BLaER1 treated with 17β-estradiol and CSF1 and Interleukin-3, amounts not matched to agents 10 nM and 100 nM (cell line): ENCODE results near the gene ABHD17A.
A peak's percentile ranks its signal among the peaks of the same experiment; 100 is the strongest.

Source experiments
- H3K27ac ChIP-seq, 11 experiments: shearing (Covaris generic); formaldehyde crosslinking; 2 replicates each; pipeline ENCODE4 v1.8.1; 2022
- H3K27me3 ChIP-seq, 11 experiments: shearing (Covaris generic); formaldehyde crosslinking; 2 replicates each; pipeline ENCODE4 v1.8.1; 2022
- H3K36me3 ChIP-seq, 11 experiments: shearing (Covaris generic); formaldehyde crosslinking; 2 replicates each; pipeline ENCODE4 v1.8.1; 2022
- H3K4me1 ChIP-seq, 10 experiments: shearing (Covaris generic); formaldehyde crosslinking; 2 replicates each; pipeline ENCODE4 v1.8.1; 2022
- H3K4me2 ChIP-seq, 11 experiments: shearing (Covaris generic); formaldehyde crosslinking; 2 replicates each; pipeline ENCODE4 v1.8.1; 2022
- H3K4me3 ChIP-seq, 10 experiments: shearing (Covaris generic); formaldehyde crosslinking; 2 replicates each; pipeline ENCODE4 v1.8.1; 2022
- H3K9ac ChIP-seq, 11 experiments: shearing (Covaris generic); formaldehyde crosslinking; 2 replicates each; pipeline ENCODE4 v1.8.1; 2022
- H3K9me3 ChIP-seq, 11 experiments: shearing (Covaris generic); formaldehyde crosslinking; replicated peaks in 1 of 11; 2 replicates each; pipeline ENCODE4 v1.8.1; 2022
- H4K20me1 ChIP-seq, 11 experiments: shearing (Covaris generic); formaldehyde crosslinking; 2 replicates each; pipeline ENCODE4 v1.8.1; 2022
- Cebpa-rat ChIP-seq, 11 experiments: shearing (Covaris generic); IDR thresholded peaks; 2 replicates each; pipeline ENCODE4 v1.8.1; 2022

The ABHD17A gene

GRCh38 chr19:1914826-1915341 lies 29.6 kb upstream of the ABHD17A start:
- no peak for TF ChIP-seq Cebpa-rat (IDR thresholded peaks at IDR 0.05)
- Histone ChIP-seq H3K9ac (peak overlapping the region in 3 of 11 experiments; percentile 13 to 24 (median 18); a peak in 2 of 22 replicates), H3K27ac (peak overlapping the region in 2 of 11 experiments; percentile 11 to 20; a peak in 3 of 22 replicates), H3K4me3 (no peak overlapping the region), H4K20me1 (peaks cover 56 to 90% (median 69%) of the 10 kb centered on the region in 11 experiments), H3K27me3 (no peaks in the 10 kb centered on the region), H3K36me3 (peaks cover 60 to 83% (median 70%) of the 10 kb centered on the region in 11 experiments), H3K4me1 (peaks cover 4 to 40% (median 23%) of the 10 kb centered on the region in 10 experiments), H3K9me3 (no peaks in the 10 kb centered on the region), H3K4me2 (no peak overlapping the region)

GRCh38 chr19:1913781-1914577 lies 28.7 kb upstream of the ABHD17A start:
- Histone ChIP-seq H3K4me2 (peak overlapping the region in 6 of 11 experiments; percentile 13 to 32 (median 18); a peak in 5 of 22 replicates), H4K20me1 (peaks cover 66 to 94% (median 78%) of the 10 kb centered on the region in 11 experiments), H3K9me3 (no peaks in the 10 kb centered on the region), H3K36me3 (peaks cover 53 to 74% (median 63%) of the 10 kb centered on the region in 11 experiments), H3K27ac (peak overlapping the region in 1 of 11 experiments; percentile 23; a peak in 2 of 22 replicates), H3K9ac (peak overlapping the region in 8 of 11 experiments; percentile 5 to 41 (median 26); a peak in 5 of 22 replicates), H3K4me3 (no peak overlapping the region), H3K4me1 (peaks cover 13 to 47% (median 32%) of the 10 kb centered on the region in 10 experiments), H3K27me3 (no peaks in the 10 kb centered on the region)
- TF ChIP-seq Cebpa-rat (IDR thresholded peaks at IDR 0.05) = no peak

GRCh38 chr19:1912760-1913505 lies 27.6 kb upstream of the ABHD17A start:
- peak overlapping the region in 5 of 11 experiments; percentile 5 to 30 (median 20); a peak in 3 of 22 replicates for H3K9ac ChIP-seq
- H3K36me3 ChIP-seq = peaks cover 43 to 72% (median 55%) of the 10 kb centered on the region in 11 experiments
- H3K4me3 ChIP-seq = no peak overlapping the region
- no peak overlapping the region for H3K27ac ChIP-seq
- TF ChIP-seq Cebpa-rat (IDR thresholded peaks at IDR 0.05) = no peak
- H3K27me3 ChIP-seq = no peaks in the 10 kb centered on the region
- H3K9me3 ChIP-seq = no peaks in the 10 kb centered on the region
- H4K20me1 ChIP-seq = peaks cover 76 to 100% (median 89%) of the 10 kb centered on the region in 11 experiments
- peak overlapping the region in 2 of 11 experiments; percentile 13 to 32; a peak in 3 of 22 replicates for H3K4me2 ChIP-seq
- peaks cover 23 to 57% (median 43%) of the 10 kb centered on the region in 10 experiments for H3K4me1 ChIP-seq

GRCh38 chr19:1911995-1912394 lies 26.7 kb upstream of the ABHD17A start:
- Histone ChIP-seq H3K9me3 (no peaks in the 10 kb centered on the region), H3K4me3 (no peak overlapping the region), H3K27me3 (no peaks in the 10 kb centered on the region), H3K27ac (no peak overlapping the region), H3K4me1 (peaks cover 32 to 66% (median 52%) of the 10 kb centered on the region in 10 experiments), H3K9ac (no peak overlapping the region), H4K20me1 (peaks cover 85 to 100% (median 94%) of the 10 kb centered on the region in 11 experiments), H3K4me2 (no peak overlapping the region), H3K36me3 (peaks cover 35 to 63% (median 47%) of the 10 kb centered on the region in 11 experiments)
- no peak for TF ChIP-seq Cebpa-rat (IDR thresholded peaks at IDR 0.05)

GRCh38 chr19:1911098-1911497 lies 25.8 kb upstream of the ABHD17A start:
- no peak for TF ChIP-seq Cebpa-rat (IDR thresholded peaks at IDR 0.05)
- Histone ChIP-seq H4K20me1 (peaks cover 84 to 100% (median 93%) of the 10 kb centered on the region in 11 experiments), H3K27ac (no peak overlapping the region), H3K36me3 (peaks cover 28 to 59% (median 40%) of the 10 kb centered on the region in 11 experiments), H3K4me1 (peaks cover 41 to 75% (median 61%) of the 10 kb centered on the region in 10 experiments), H3K4me3 (no peak overlapping the region), H3K4me2 (peak overlapping the region in 4 of 11 experiments; percentile 96 to 97 (median 96); a peak in 3 of 22 replicates), H3K9me3 (no peaks in the 10 kb centered on the region), H3K27me3 (no peaks in the 10 kb centered on the region), H3K9ac (peak overlapping the region in 1 of 11 experiments; percentile 20; a peak in 3 of 22 replicates)

GRCh38 chr19:1910177-1910576 lies 24.9 kb upstream of the ABHD17A start:
- Histone ChIP-seq H3K27ac (peak overlapping the region in 3 of 11 experiments; percentile 7 to 50 (median 7); a peak in 4 of 22 replicates), H3K27me3 (no peaks in the 10 kb centered on the region), H3K36me3 (peaks cover 25 to 51% (median 39%) of the 10 kb centered on the region in 11 experiments), H3K9ac (peak overlapping the region; percentile 36 to 91 (median 60); a peak in 19 of 22 replicates), H3K4me1 (peaks cover 46 to 81% (median 66%) of the 10 kb centered on the region in 10 experiments), H3K4me2 (peak overlapping the region; percentile 82 to 97 (median 95)), H3K4me3 (peak overlapping the region in 3 of 10 experiments; percentile 30 to 37 (median 35); a peak in 1 of 20 replicates), H4K20me1 (peaks cover 82 to 96% (median 87%) of the 10 kb centered on the region in 11 experiments), H3K9me3 (no peaks in the 10 kb centered on the region)
- TF ChIP-seq Cebpa-rat (IDR thresholded peaks at IDR 0.05) = no peak

GRCh38 chr19:1909761-1910080 lies 24.4 kb upstream of the ABHD17A start:
- Histone ChIP-seq H3K36me3 (peaks cover 20 to 47% (median 34%) of the 10 kb centered on the region in 11 experiments), H4K20me1 (peaks cover 78 to 92% (median 82%) of the 10 kb centered on the region in 11 experiments), H3K4me3 (peak overlapping the region in 7 of 10 experiments; percentile 8 to 37 (median 34); a peak in 10 of 20 replicates), H3K27me3 (no peaks in the 10 kb centered on the region), H3K4me1 (peaks cover 48 to 80% (median 69%) of the 10 kb centered on the region in 10 experiments), H3K9ac (peak overlapping the region; percentile 36 to 91 (median 60); a peak in 20 of 22 replicates), H3K9me3 (no peaks in the 10 kb centered on the region), H3K27ac (peak overlapping the region in 6 of 11 experiments; percentile 2 to 50 (median 14); a peak in 9 of 22 replicates), H3K4me2 (peak overlapping the region; percentile 82 to 97 (median 95))
- no peak for TF ChIP-seq Cebpa-rat (IDR thresholded peaks at IDR 0.05)

GRCh38 chr19:1908364-1908678 lies 23.0 kb upstream of the ABHD17A start:
- peak overlapping the region in 8 of 11 experiments; percentile 9 to 92 (median 34); a peak in 8 of 22 replicates for H3K27ac ChIP-seq
- no peaks in the 10 kb centered on the region for H3K27me3 ChIP-seq
- no peak for TF ChIP-seq Cebpa-rat (IDR thresholded peaks at IDR 0.05)
- peaks cover 64 to 78% (median 68%) of the 10 kb centered on the region in 11 experiments for H4K20me1 ChIP-seq
- H3K4me3 ChIP-seq = peak overlapping the region in 2 of 10 experiments; percentile 9 to 21; a peak in 2 of 20 replicates
- H3K36me3 ChIP-seq = peaks cover 16 to 33% (median 23%) of the 10 kb centered on the region in 11 experiments
- H3K4me1 ChIP-seq = peaks cover 62 to 81% (median 75%) of the 10 kb centered on the region in 10 experiments
- peak overlapping the region; percentile 36 to 91 (median 64); a peak in 20 of 22 replicates for H3K9ac ChIP-seq
- peak overlapping the region; percentile 82 to 97 (median 95) for H3K4me2 ChIP-seq
- H3K9me3 ChIP-seq = no peaks in the 10 kb centered on the region
